CD14-positive monocyte (primary cell): ENCODE measurements around the gene PCDHGB6. TPM values are rescaled to one million over a fixed set of nuclear protein-coding genes. Genes with fewer than 3 reads are reported as not detected.
"Not testable (repeated sequence)": the region's sequence is repeated elsewhere in the genome, so short reads cannot be mapped to it uniquely, and the experiment has no call there.

ENCODE experiments used
- DNase-seq, 3 donors: peaks; one replicate each; pipeline ENCODE4 v3.0.0-alpha.2; 2011 to 2022
- H2AFZ ChIP-seq: 2 replicates; pipeline ENCODE4 v1.6.0; 2012; ENCODE audit warnings: mild to moderate bottlenecking, low read depth, low read length, inconsistent platforms; ENCODE audit not compliant: insufficient read depth, poor library complexity, severe bottlenecking
- H3K27ac ChIP-seq, 2 donors: 1 replicate in 1 of 2; 2 replicates in 1 of 2; pipeline ENCODE4 v1.5.1; 2012 to 2013; ENCODE audit warnings: low read length in 2 of 2, control low read depth in 1 of 2, inconsistent platforms in 1 of 2, low read depth in 1 of 2, mild to moderate bottlenecking in 1 of 2
- H3K27me3 ChIP-seq, 2 donors: one replicate each; pipeline versions ENCODE4 v1.6.0 to v1.6.1; 2011 to 2013; ENCODE audit warnings: low read length in 2 of 2; ENCODE audit not compliant: control insufficient read depth in 2 of 2, insufficient read depth in 2 of 2
- H3K36me3 ChIP-seq, 2 donors: replicated peaks in 1 of 2; 1 replicate in 1 of 2; 2 replicates in 1 of 2; pipeline versions ENCODE4 v1.5.1 to v1.6.1; 2012 to 2013; ENCODE audit warnings: low read length in 2 of 2, control low read depth in 1 of 2, inconsistent platforms in 1 of 2, mild to moderate bottlenecking in 1 of 2; ENCODE audit not compliant: insufficient read depth in 2 of 2, control insufficient read depth in 1 of 2
- H3K4me1 ChIP-seq, 2 donors: 1 replicate in 1 of 2; 2 replicates in 1 of 2; pipeline versions ENCODE4 v1.5.1 to v1.6.1; 2012 to 2013; ENCODE audit warnings: low read length in 2 of 2, control low read depth in 1 of 2, inconsistent platforms in 1 of 2, mild to moderate bottlenecking in 1 of 2, moderate library complexity in 1 of 2; ENCODE audit not compliant: insufficient read depth in 2 of 2, control insufficient read depth in 1 of 2
- H3K4me2 ChIP-seq: replicated peaks from 2 replicates; pipeline ENCODE3; 2012; ENCODE audit warnings: low read length, moderate library complexity, mild to moderate bottlenecking; ENCODE audit not compliant: poor library complexity, severe bottlenecking; ENCODE audit errors: extremely low read depth
- H3K4me3 ChIP-seq, 3 experiments: fragments of 200-600 bp in 1 of 3; sonication (generic) in 1 of 3; replicated peaks in 1 of 3; 1 replicate in 2 of 3; 2 replicates in 1 of 3; pipeline ENCODE4 v1.5.1; 2011 to 2013; ENCODE audit warnings: low read length in 3 of 3, mild to moderate bottlenecking in 3 of 3, control low read depth in 2 of 3, low read depth in 2 of 3, inconsistent platforms in 1 of 3, moderate library complexity in 1 of 3
- H3K79me2 ChIP-seq: 2 replicates; pipeline ENCODE4 v1.6.0; 2012; ENCODE audit warnings: mild to moderate bottlenecking, control low read depth, inconsistent platforms, low read length, moderate library complexity; ENCODE audit not compliant: insufficient read depth
- H3K9ac ChIP-seq: 2 replicates; pipeline ENCODE4 v1.6.0; 2017; ENCODE audit warnings: low read length, mild to moderate bottlenecking; ENCODE audit not compliant: insufficient read depth, poor library complexity, severe bottlenecking
- H3K9me3 ChIP-seq, 2 donors: replicated peaks in 1 of 2; 1 replicate in 1 of 2; 2 replicates in 1 of 2; pipeline versions ENCODE4 v1.5.1 to v1.6.1; 2012 to 2013; ENCODE audit warnings: low read length in 2 of 2, control low read depth in 1 of 2; ENCODE audit not compliant: control insufficient read depth in 1 of 2, insufficient read depth in 1 of 2
- H4K20me1 ChIP-seq: 2 replicates; pipeline ENCODE4 v1.6.0; 2012; ENCODE audit warnings: mild to moderate bottlenecking, low read length, control low read depth, moderate library complexity; ENCODE audit not compliant: insufficient read depth
- H3K27ac Mint-ChIP-seq, 7 donors: one replicate each; pipeline ENCODE4 v1.8.0; 2020; ENCODE audit warnings: mild to moderate bottlenecking in 7 of 7, mixed read lengths in 7 of 7, moderate library complexity in 6 of 7, inconsistent platforms in 2 of 7
- H3K27me3 Mint-ChIP-seq, 3 donors: one replicate each; pipeline ENCODE4 v1.8.0; 2021 to 2022; ENCODE audit warnings: low read depth in 3 of 3, mild to moderate bottlenecking in 3 of 3, mixed read lengths in 3 of 3, moderate library complexity in 3 of 3, inconsistent platforms in 1 of 3
- H3K36me3 Mint-ChIP-seq, 2 donors: one replicate each; pipeline ENCODE4 v1.8.0; 2020; ENCODE audit warnings: mixed read lengths in 2 of 2, inconsistent platforms in 1 of 2, mild to moderate bottlenecking in 1 of 2
- H3K4me1 Mint-ChIP-seq: one replicate; pipeline ENCODE4 v1.8.0; 2020; ENCODE audit warnings: mild to moderate bottlenecking, mixed read lengths
- H3K4me3 Mint-ChIP-seq, 2 donors: one replicate each; pipeline ENCODE4 v1.8.0; 2020; ENCODE audit warnings: mild to moderate bottlenecking in 2 of 2, mixed read lengths in 2 of 2, moderate library complexity in 1 of 2
- H3K9me3 Mint-ChIP-seq, 7 donors: one replicate each; pipeline ENCODE4 v1.8.0; 2020 to 2022; ENCODE audit warnings: mixed read lengths in 7 of 7, mild to moderate bottlenecking in 6 of 7, moderate library complexity in 6 of 7, inconsistent platforms in 2 of 7
- CTCF ChIP-seq: fragments of 200-600 bp; IDR thresholded peaks from one replicate; pipeline ENCODE4 v1.8.0; 2022; ENCODE audit warnings: antibody characterized with exemption, mild to moderate bottlenecking
- WGBS: methylation state at CpG from one replicate; pipeline ENCODE4 v1.1.5; 2013; ENCODE audit warnings: missing lambda C conversion rate; ENCODE audit not compliant: insufficient coverage; 5-methylcytosine and 5-hydroxymethylcytosine counted together
- intact Hi-C, 2 donors: fragments of 100-400 bp; cut with micrococcal nuclease; formaldehyde crosslinking; loops; one replicate each; pipeline versions ENCODE4 v1.15.0 to v1.15.1; 2023
- polyA minus RNA-seq: library from RNA; depleted of rRNA, polyadenylated mRNA; stranded (reverse); fragments of >200 nt; gene quantifications from 2 replicates; pipeline ENCODE4 v1.2.3, GENCODE V29; 2012
- polyA plus RNA-seq, 3 donors: library from polyadenylated mRNA; depleted of rRNA in 1 of 3; unstranded in 2 of 3; stranded (reverse) in 1 of 3; fragments of 300-500 nt in 2 of 3; fragments of >200 nt in 1 of 3; fragmentation: Illumina TruSeq in 2 of 3; gene quantifications; 1 replicate in 2 of 3; 2 replicates in 1 of 3; pipeline ENCODE4 v1.2.3, GENCODE V29; 2012 to 2021
- total RNA-seq, 12 experiments: library from RNA in 1 of 12; stranded (reverse) in 1 of 12; fragments of 120-200 nt in 1 of 12; gene quantifications; one replicate each; pipeline ENCODE4 v1.2.4 and lab custom pipeline; 2013 to 2026; ENCODE audit warnings: mixed read lengths in 6 of 12, inconsistent platforms in 1 of 12

Gene PCDHGB6
- total RNA-seq (2013) = 0.02 TPM
- polyA plus RNA-seq = under 1 TPM in 2 of 3 donors, not detected in 1; 0.01 to 0.06 TPM
- 0.08 TPM in 1 of 2 replicates, not detected in the other for polyA minus RNA-seq
- 0 to 1.4 (median 0.10) reads per million in 11 experiments for total RNA-seq (lab: John Stamatoyannopoulos, UW)

- H3K27me3 Mint-ChIP-seq = peaks cover 73 to 95% (median 91%) of the 10 kb centered on the region in 3 donors
- H4K20me1 ChIP-seq, H3K79me2 ChIP-seq, H3K27ac ChIP-seq, intact Hi-C loops, H2AFZ ChIP-seq, H3K9ac ChIP-seq, H3K4me1 ChIP-seq, H3K36me3 ChIP-seq, H3K27ac Mint-ChIP-seq: not testable (repeated sequence)
- peaks cover 76 to 98% of the 10 kb centered on the region in 2 donors for H3K27me3 ChIP-seq
- peaks cover 9 to 14% of the 10 kb centered on the region in 2 donors for H3K36me3 Mint-ChIP-seq
- peak within 1 kb of the TSS; percentile 49 for H3K4me2 ChIP-seq
- H3K4me3 Mint-ChIP-seq = peak within 1 kb of the TSS; percentile 76 to 92
- H3K4me3 ChIP-seq = peak within 1 kb of the TSS in 2 of 3 experiments; percentile 5 to 64
- H3K4me1 Mint-ChIP-seq = peaks cover 11% of the 10 kb centered on the region
- peak; percentile 73 for TF ChIP-seq CTCF
- 18% methylated on average over 31 of the region's 51 CpGs for WGBS
- H3K9me3 ChIP-seq = peaks cover 33 to 56% of the 10 kb centered on the region in 2 donors
- peak in 2 of 3 donors; percentile 8 to 24 for DNase-seq
- H3K9me3 Mint-ChIP-seq = peaks cover 26 to 68% (median 51%) of the 10 kb centered on the region in 7 donors
Measured at GRCh38 chr5:141407790-141408505, at the start of gene PCDHGB6. TSS of gene PCDHGB6 (plus strand) at chr5:141408021. CDS start at chr5:141408203, 182 bp downstream.

- peak; percentile 22 for TF ChIP-seq CTCF
- no peaks in the 10 kb centered on the region for H3K4me1 ChIP-seq
- no peak within 1 kb of the TSS for H3K27ac ChIP-seq
- peaks cover 50 to 72% (median 71%) of the 10 kb centered on the region in 3 donors for H3K27me3 Mint-ChIP-seq
- peak within 1 kb of the TSS; percentile 40 for H3K4me2 ChIP-seq
- no peaks in the 10 kb centered on the region for H4K20me1 ChIP-seq
- H3K9ac ChIP-seq = no peak within 1 kb of the TSS
- intact Hi-C loops = no loop called here
- H2AFZ ChIP-seq = no peak within 1 kb of the TSS
- H3K9me3 ChIP-seq = peaks cover 58 to 79% of the 10 kb centered on the region in 2 donors
- H3K4me3 ChIP-seq = peak within 1 kb of the TSS in 1 of 3 experiments; percentile 36
- H3K4me3 Mint-ChIP-seq = peak within 1 kb of the TSS; percentile 25 to 85
- WGBS = 15% methylated on average over 18 of the region's 24 CpGs
- peaks cover 12 to 15% of the 10 kb centered on the region in 2 donors for H3K36me3 Mint-ChIP-seq
- no peaks in the 10 kb centered on the region for H3K36me3 ChIP-seq
- H3K27me3 ChIP-seq = peaks cover 44 to 91% of the 10 kb centered on the region in 2 donors
- no peak for DNase-seq
- peak within 1 kb of the TSS in 1 of 7 donors; percentile 57 for H3K27ac Mint-ChIP-seq
- H3K9me3 Mint-ChIP-seq = peaks cover 40 to 86% (median 73%) of the 10 kb centered on the region in 7 donors
- no peaks in the 10 kb centered on the region for H3K79me2 ChIP-seq
- H3K4me1 Mint-ChIP-seq = peaks cover 2% of the 10 kb centered on the region
Measured at GRCh38 chr5:141359790-141360426, 47.9 kb upstream of the PCDHGB6 start, which contains the start of gene PCDHGB2. TSS of gene PCDHGB2 (plus strand) at chr5:141359994. CDS start at chr5:141360136, 142 bp downstream.
